ENCODE data around the gene ASL.
"Not testable (repeated sequence)": the region's sequence is repeated elsewhere in the genome, so short reads cannot be mapped to it uniquely, and the experiment has no call there.

DNA sequence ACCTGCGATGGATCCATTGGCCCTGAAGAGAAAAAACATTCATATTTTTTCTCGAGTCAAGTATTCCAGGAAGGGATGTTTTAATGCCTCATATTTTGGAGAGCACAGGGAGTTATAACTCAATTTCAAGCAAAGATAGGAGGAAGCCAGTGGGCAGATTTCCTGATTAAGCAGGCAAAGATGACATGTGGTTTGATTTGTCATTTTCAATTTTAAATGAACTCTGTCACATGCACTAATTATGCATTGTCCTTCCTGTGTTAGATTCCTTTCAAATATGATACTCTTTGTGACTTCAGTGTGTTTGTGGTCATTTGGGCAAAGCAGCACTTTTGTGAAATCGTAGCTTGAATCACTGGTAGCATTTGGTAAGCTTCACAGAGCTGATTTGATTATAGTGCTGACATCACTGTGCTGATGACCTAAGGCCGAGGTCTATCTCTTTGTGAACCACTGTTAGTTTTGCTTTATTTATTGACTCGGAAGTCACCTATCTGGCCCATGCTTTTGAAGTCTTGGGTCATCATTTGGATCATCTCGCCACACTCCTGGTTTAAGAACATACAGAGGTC lies 50.2 kb downstream of the ASL start:
- TF ChIP-seq EZH2 (IDR thresholded peaks at IDR 0.05; ENCODE audit: borderline replicate concordance, insufficient read depth, low read depth, low read length, poor library complexity, severe bottlenecking) = not testable (repeated sequence)
- TF ChIP-seq, protein P1, sequence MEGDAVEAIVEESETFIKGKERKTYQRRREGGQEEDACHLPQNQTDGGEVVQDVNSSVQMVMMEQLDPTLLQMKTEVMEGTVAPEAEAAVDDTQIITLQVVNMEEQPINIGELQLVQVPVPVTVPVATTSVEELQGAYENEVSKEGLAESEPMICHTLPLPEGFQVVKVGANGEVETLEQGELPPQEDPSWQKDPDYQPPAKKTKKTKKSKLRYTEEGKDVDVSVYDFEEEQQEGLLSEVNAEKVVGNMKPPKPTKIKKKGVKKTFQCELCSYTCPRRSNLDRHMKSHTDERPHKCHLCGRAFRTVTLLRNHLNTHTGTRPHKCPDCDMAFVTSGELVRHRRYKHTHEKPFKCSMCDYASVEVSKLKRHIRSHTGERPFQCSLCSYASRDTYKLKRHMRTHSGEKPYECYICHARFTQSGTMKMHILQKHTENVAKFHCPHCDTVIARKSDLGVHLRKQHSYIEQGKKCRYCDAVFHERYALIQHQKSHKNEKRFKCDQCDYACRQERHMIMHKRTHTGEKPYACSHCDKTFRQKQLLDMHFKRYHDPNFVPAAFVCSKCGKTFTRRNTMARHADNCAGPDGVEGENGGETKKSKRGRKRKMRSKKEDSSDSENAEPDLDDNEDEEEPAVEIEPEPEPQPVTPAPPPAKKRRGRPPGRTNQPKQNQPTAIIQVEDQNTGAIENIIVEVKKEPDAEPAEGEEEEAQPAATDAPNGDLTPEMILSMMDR (IDR thresholded peaks at IDR 0.05) = not testable (repeated sequence)

All from B cell (primary cell).